ENCODE results near the gene ELF4.

- TF ChIP-seq CTCF (conservative IDR thresholded peaks at IDR 0.05; ENCODE audit: low read length) (no peak), EZH2phosphoT487 (IDR thresholded peaks at IDR 0.05; ENCODE audit: borderline replicate concordance) (no peak)
These were observed 77.7 kb downstream of the ELF4 start for GRCh38 chrX:130032552-130032951.
